Measurements from ENCODE around the gene PSKH1. TPM values are rescaled to one million over a fixed set of nuclear protein-coding genes. Genes with fewer than 3 reads are reported as not detected.

PSKH1 gene
- total and polyA plus RNA-seq, 9 of the 15 experiments (the other 6 are each of a cell fraction or from before 2014, with no cell fraction given), result 0.96 to 20.9 (median 9.4) TPM

GRCh38 chr16:67959536-67960329 is 66.7 kb downstream of the PSKH1 start (continued):
- TF ChIP-seq FOXJ2 (tag; IDR thresholded peaks at IDR 0.05) (no peak), CREB1 (IDR thresholded peaks at IDR 0.05) (no peak), CREB1 (CRISPR knock-in tag; IDR thresholded peaks at IDR 0.05) (no peak), ZNF609 (CRISPR knock-in tag; IDR thresholded peaks at IDR 0.05; ENCODE audit: borderline replicate concordance) (no peak), LARP7 (IDR thresholded peaks at IDR 0.05) (no peak), CHAMP1 (IDR thresholded peaks at IDR 0.05) (no peak), JUND (IDR thresholded peaks at IDR 0.05; ENCODE audit: borderline replicate concordance, low read depth, low read length) (peak; percentile 78), JUND (tag; IDR thresholded peaks at IDR 0.05; ENCODE audit: borderline replicate concordance, low read depth, low read length) (no peak; the same call in 2 of the 3 replicates), ZNF780A (CRISPR knock-in tag; IDR thresholded peaks at IDR 0.05) (no peak), RFX5 (IDR thresholded peaks at IDR 0.05; ENCODE audit: low read depth, low read length) (no peak), PHB (CRISPR knock-in tag; IDR thresholded peaks at IDR 0.05) (no peak), ZNF592 (IDR thresholded peaks at IDR 0.05) (peak; percentile 70), ZBTB26 (CRISPR knock-in tag; IDR thresholded peaks at IDR 0.05) (no peak), ETV5 (CRISPR knock-in tag; IDR thresholded peaks at IDR 0.05; ENCODE audit: low read depth) (peak; percentile 62; the same call in 1 of the 2 replicates)
